Cardiac fibroblast (primary cell): Measurements from ENCODE around the gene SAG.
A peak's percentile ranks its signal among the peaks of the same experiment; 100 is the strongest.

Experiments used
- DNase-seq, 2 donors: peaks; one replicate each; pipeline versions ENCODE4 v3.0.0 to v3.0.0-alpha.2; 2010; ENCODE audit warnings: low read depth in 2 of 2
- H3K4me3 ChIP-seq, 2 donors: replicated peaks in 1 of 2; 1 replicate in 1 of 2; 2 replicates in 1 of 2; pipeline ENCODE4 v1.5.1; 2011; ENCODE audit warnings: low read depth in 2 of 2, low read length in 2 of 2, mild to moderate bottlenecking in 2 of 2, moderate library complexity in 1 of 2
- CTCF ChIP-seq: IDR thresholded peaks from one replicate; pipeline ENCODE4 v1.5.1; 2011; ENCODE audit warnings: low read depth, mild to moderate bottlenecking, low read length, inconsistent platforms

SAG gene

DNA sequence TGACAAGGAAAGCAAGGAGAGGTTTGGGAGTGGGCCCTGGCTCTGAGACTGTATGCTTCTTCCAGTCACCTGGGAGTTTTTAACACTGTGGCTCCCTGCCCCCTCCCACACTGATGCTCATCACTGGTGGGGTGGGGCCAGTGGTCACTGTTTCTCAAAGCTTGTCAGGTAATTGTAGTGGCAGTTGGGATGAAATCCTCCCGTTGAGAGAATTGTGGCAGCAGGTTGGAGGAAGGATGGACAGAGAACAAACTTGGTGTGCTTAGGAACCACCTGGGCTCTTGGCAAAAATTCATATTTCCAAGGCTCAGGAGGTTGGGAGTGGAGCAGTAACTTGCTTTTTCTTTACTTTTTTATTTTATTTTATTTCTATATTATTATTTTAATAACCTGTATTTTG lies 71.8 kb downstream of the SAG start:
- DNase-seq: no peak
- TF ChIP-seq CTCF: no peak
- H3K4me3 ChIP-seq: no peak overlapping the region

DNA sequence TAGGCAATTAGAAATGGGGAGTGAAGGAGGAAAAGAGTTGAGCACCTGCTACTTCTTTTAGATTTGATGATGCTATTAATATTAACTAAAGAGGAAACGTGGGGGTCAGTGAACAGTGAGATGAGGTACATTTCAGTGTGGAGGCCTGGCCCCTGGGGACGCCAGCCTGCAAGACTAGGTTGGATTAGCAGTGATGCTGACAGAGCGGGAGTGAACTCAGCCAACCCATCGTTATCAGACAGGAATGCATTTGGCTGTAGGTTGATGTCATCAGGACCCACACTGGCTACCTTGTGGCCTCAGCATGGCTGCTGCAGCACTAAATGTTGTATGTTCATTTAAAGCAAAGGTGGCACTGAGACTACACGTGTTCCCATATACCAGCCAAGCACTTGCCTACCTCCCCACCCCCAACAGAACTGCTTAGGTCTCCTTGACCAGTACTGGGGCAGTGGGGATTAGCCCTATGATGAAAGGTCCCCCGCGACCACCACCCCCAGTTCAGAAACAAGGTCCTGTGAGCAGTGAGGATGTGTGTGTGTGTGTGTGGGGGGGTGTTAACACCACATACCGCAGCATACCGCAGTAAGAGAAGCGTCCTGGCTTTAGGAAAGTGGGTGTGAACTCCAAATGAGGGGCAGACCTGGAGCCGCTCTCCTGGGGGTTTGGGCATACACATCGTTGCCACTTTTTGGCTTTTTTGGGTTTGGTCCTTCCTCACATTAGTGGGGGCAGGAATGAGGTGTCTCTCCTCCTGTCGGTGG lies 72.7 kb downstream of the SAG start:
- TF ChIP-seq CTCF: no peak
- peak in 1 of 2 donors; percentile 36 for DNase-seq
- no peak overlapping the region for H3K4me3 ChIP-seq

DNA sequence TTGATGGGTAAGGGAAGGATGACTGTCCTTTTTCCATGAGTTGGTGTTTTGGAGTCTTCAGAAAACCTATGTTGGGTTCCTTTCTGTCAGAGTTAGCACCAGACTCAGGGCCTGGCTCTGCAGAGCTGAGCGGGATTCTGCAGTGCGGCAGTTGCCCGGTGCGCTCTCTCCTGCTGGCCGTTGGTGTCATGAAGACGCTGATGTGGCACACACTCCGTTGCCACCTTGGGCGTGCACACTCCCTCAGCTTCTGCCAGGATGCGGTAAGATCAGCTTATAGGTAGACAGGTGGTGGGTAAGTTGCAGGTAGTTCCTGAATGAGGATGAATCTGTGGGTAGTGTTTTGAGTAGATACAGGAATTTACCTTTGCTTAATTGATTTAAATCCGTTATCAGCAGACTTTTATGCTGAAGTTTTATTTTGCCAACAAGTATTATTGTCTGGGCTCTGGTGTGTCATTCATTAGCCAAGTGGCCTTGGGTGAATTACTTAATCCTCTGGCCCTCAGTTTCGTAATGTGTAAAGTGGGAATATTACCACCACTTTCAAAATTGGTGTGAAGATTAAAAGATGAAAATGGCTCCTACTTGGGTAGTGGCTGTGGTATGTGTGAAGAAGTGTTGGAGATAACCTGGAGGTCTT lies 73.5 kb downstream of the SAG start:
- TF ChIP-seq CTCF: no peak
- no peak overlapping the region for H3K4me3 ChIP-seq
- DNase-seq: no peak

DNA sequence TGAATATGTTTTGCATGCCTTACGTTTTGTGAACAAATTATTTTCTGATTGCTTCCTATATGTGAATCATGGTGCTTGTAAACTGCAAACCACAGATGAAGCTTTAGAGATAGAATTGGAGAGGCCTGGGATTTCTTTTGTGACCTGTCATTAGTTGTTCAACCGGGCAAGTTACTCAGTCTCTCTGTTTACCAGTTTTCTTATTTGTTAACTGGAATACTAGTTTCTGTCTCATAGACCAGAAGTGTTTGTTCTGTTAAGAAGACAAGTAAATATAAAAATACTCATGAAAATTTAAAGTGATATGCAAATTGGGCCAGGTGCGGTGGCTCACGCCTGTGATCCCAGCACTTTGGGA lies 74.0 kb downstream of the SAG start:
- TF ChIP-seq CTCF: no peak
- no peak for DNase-seq
- no peak overlapping the region for H3K4me3 ChIP-seq

DNA sequence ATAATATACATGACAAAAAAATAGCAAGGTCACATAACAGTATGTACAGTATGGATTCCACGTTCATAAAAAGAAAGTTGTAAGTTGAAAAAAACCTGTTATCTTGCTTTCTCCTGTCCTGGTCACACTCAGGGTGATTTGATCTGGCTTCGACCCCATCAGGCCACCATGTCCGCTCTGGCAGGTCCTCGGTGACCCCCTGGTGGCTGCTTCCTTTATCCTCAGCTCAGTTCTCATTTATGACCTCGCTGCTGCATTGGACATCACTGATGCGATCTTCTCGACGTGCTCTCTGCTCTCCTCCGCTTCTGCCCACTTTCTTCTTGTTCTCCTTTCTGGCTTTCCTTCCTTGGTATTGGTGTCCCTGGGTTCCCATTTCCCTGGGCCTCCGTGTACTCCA lies 76.4 kb downstream of the SAG start:
- DNase-seq: no peak
- TF ChIP-seq CTCF: peak; percentile 12

DNA sequence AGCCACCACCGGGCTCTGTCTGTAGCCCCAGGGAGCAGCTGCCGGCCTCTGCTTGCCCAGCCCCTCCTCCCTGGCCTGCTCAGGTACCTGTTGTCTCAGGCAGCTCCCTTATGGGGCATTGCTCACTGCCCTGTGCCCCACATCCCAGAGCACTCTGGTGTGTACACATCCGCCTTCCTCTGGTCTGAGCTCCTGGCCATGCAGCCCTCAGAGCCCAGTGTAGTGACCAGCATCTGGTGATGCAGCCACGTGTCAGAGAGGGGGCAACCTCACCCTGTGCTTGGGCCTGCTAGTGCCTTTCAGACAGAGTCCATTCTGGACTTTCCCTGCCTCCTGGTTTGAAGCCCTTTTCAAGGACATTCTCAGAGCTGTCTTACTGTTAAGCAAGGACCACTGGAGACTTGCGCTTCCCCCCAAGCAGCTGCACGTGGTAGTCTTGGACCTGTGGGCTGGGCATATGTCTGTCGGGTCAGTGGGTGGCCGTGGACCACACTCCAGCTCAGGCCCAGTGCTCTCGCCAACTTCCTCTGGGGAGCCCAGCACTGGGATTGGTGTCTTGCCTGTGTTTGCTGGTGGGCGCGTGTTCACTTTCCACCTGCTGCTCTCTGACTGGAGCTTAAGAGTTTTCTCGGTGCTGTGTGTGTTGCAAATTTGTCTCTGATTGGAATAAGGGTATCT lies 77.3 kb downstream of the SAG start:
- TF ChIP-seq CTCF: no peak
- no peak overlapping the region for H3K4me3 ChIP-seq
- no peak for DNase-seq

More for the DNA sequence above, 76.4 kb downstream of the SAG start:
- H3K4me3 ChIP-seq: no peak overlapping the region
